ENCODE data around the gene CATSPERE. TPM values are rescaled to one million over a fixed set of nuclear protein-coding genes. Genes with fewer than 3 reads are reported as not detected.

CATSPERE gene
- total RNA-seq = under 1 TPM; 0.50 to 0.62 TPM

- peak; percentile 98 for ATAC-seq
- peak within 1 kb of the TSS; percentile 82 to 84 for H3K27ac Mint-ChIP-seq
- DNase-seq (ENCODE audit: low spot score in 2 of 2) = peak; percentile 72 to 89
- peaks cover 13 to 32% of the 10 kb centered on the region in 2 donors for H3K36me3 Mint-ChIP-seq
- peaks cover 7 to 12% of the 10 kb centered on the region in 2 donors for H3K9me3 Mint-ChIP-seq
These were observed at the start of gene CATSPERE for GRCh38 chr1:244461245-244462071. TSS of gene CATSPERE (plus strand) at chr1:244461273. CDS start at chr1:244461430, 157 bp downstream.

GRCh38 chr1:244412176-244412575 is 48.9 kb upstream of the CATSPERE start:
- no peak for DNase-seq (ENCODE audit: low spot score in 2 of 2)
- H3K9me3 Mint-ChIP-seq = peaks cover 4 to 5% of the 10 kb centered on the region in 2 donors
- peaks cover 34 to 80% of the 10 kb centered on the region in 2 donors for H3K36me3 Mint-ChIP-seq
- no peak for ATAC-seq
- H3K27ac Mint-ChIP-seq = peak overlapping the region in 1 of 2 donors; percentile 7

- DNase-seq (ENCODE audit: low spot score in 2 of 2) (no peak), ATAC-seq (peak; percentile 47 to 73)
- Mint-ChIP-seq H3K27ac (peak overlapping the region; percentile 2 to 58), H3K9me3 (no peaks in the 10 kb centered on the region), H3K36me3 (peaks cover 32 to 68% of the 10 kb centered on the region in 2 donors)
These were observed 47.3 kb upstream of the CATSPERE start for GRCh38 chr1:244413736-244414135.

- Mint-ChIP-seq H3K27ac (peak overlapping the region in 1 of 2 donors; percentile 65), H3K9me3 (no peaks in the 10 kb centered on the region), H3K36me3 (peaks cover 30 to 65% of the 10 kb centered on the region in 2 donors)
- ATAC-seq (no peak), DNase-seq (ENCODE audit: low spot score in 2 of 2) (no peak)
These were observed 46.5 kb upstream of the CATSPERE start for GRCh38 chr1:244414543-244414942.

- no peaks in the 10 kb centered on the region for H3K9me3 Mint-ChIP-seq
- no peak overlapping the region for H3K27ac Mint-ChIP-seq
- peaks cover 19 to 41% of the 10 kb centered on the region in 2 donors for H3K36me3 Mint-ChIP-seq
- DNase-seq (ENCODE audit: low spot score in 2 of 2) (no peak), ATAC-seq (no peak)
These were observed 42.0 kb upstream of the CATSPERE start for GRCh38 chr1:244419024-244419423.

- no peak for DNase-seq (ENCODE audit: low spot score in 2 of 2)
- no peak for ATAC-seq
- Mint-ChIP-seq H3K36me3 (peaks cover 21 to 33% of the 10 kb centered on the region in 2 donors), H3K27ac (no peak overlapping the region), H3K9me3 (no peaks in the 10 kb centered on the region)
These were observed 38.9 kb upstream of the CATSPERE start for GRCh38 chr1:244422174-244422573.

- DNase-seq (ENCODE audit: low spot score in 2 of 2) (no peak), ATAC-seq (no peak)
- no peaks in the 10 kb centered on the region for H3K9me3 Mint-ChIP-seq
- peaks cover 17 to 29% of the 10 kb centered on the region in 2 donors for H3K36me3 Mint-ChIP-seq
- peak overlapping the region in 1 of 2 donors; percentile 51 for H3K27ac Mint-ChIP-seq
These were observed 36.3 kb upstream of the CATSPERE start for GRCh38 chr1:244424649-244425334.

GRCh38 chr1:244427647-244428046 is 33.4 kb upstream of the CATSPERE start:
- Mint-ChIP-seq H3K27ac (no peak overlapping the region), H3K36me3 (peaks cover 17 to 33% of the 10 kb centered on the region in 2 donors), H3K9me3 (no peaks in the 10 kb centered on the region)
- DNase-seq (ENCODE audit: low spot score in 2 of 2) (no peak), ATAC-seq (no peak)

GRCh38 chr1:244429818-244430217 is 31.3 kb upstream of the CATSPERE start:
- no peak overlapping the region for H3K27ac Mint-ChIP-seq
- no peak for ATAC-seq
- DNase-seq (ENCODE audit: low spot score in 2 of 2) = no peak
- no peaks in the 10 kb centered on the region for H3K9me3 Mint-ChIP-seq
- H3K36me3 Mint-ChIP-seq = peaks cover 9 to 28% of the 10 kb centered on the region in 2 donors

GRCh38 chr1:244431166-244431565 is 29.9 kb upstream of the CATSPERE start:
- ATAC-seq = no peak
- DNase-seq (ENCODE audit: low spot score in 2 of 2) = no peak
- Mint-ChIP-seq H3K27ac (no peak overlapping the region), H3K9me3 (no peaks in the 10 kb centered on the region), H3K36me3 (peaks cover 14 to 29% of the 10 kb centered on the region in 2 donors)

GRCh38 chr1:244435562-244436205 is 25.4 kb upstream of the CATSPERE start:
- peaks cover 10 to 34% of the 10 kb centered on the region in 2 donors for H3K36me3 Mint-ChIP-seq

GRCh38 chr1:244436336-244437085 is 24.6 kb upstream of the CATSPERE start:
- Mint-ChIP-seq H3K27ac (peak overlapping the region; percentile 86 to 98), H3K36me3 (peaks cover 10 to 34% of the 10 kb centered on the region in 2 donors)

More at GRCh38 chr1:244435562-244436205, 25.4 kb upstream of the CATSPERE start:
- Mint-ChIP-seq H3K9me3 (no peaks in the 10 kb centered on the region), H3K27ac (peak overlapping the region; percentile 86 to 98)
- ATAC-seq (peak; percentile 83 to 91), DNase-seq (ENCODE audit: low spot score in 2 of 2) (peak in 1 of 2 donors; percentile 10)

GRCh38 chr1:244437086-244437468 is 24.0 kb upstream of the CATSPERE start:
- H3K27ac Mint-ChIP-seq = peak overlapping the region; percentile 72 to 86
- DNase-seq (ENCODE audit: low spot score in 2 of 2) = no peak

More at GRCh38 chr1:244436336-244437085, 24.6 kb upstream of the CATSPERE start:
- DNase-seq (ENCODE audit: low spot score in 2 of 2) (no peak), ATAC-seq (no peak)
- H3K9me3 Mint-ChIP-seq = no peaks in the 10 kb centered on the region

GRCh38 chr1:244439391-244440032 is 21.6 kb upstream of the CATSPERE start:
- peaks cover 10 to 31% of the 10 kb centered on the region in 2 donors for H3K36me3 Mint-ChIP-seq
- ATAC-seq = no peak
- DNase-seq (ENCODE audit: low spot score in 2 of 2) = no peak
- H3K9me3 Mint-ChIP-seq = no peaks in the 10 kb centered on the region
- no peak overlapping the region for H3K27ac Mint-ChIP-seq

More at GRCh38 chr1:244437086-244437468, 24.0 kb upstream of the CATSPERE start:
- no peaks in the 10 kb centered on the region for H3K9me3 Mint-ChIP-seq
- peaks cover 10 to 34% of the 10 kb centered on the region in 2 donors for H3K36me3 Mint-ChIP-seq
- ATAC-seq = no peak

- ATAC-seq (no peak), DNase-seq (ENCODE audit: low spot score in 2 of 2) (no peak)
- Mint-ChIP-seq H3K36me3 (peaks cover 4 to 17% of the 10 kb centered on the region in 2 donors), H3K9me3 (no peaks in the 10 kb centered on the region), H3K27ac (no peak overlapping the region)
These were observed 18.2 kb upstream of the CATSPERE start for GRCh38 chr1:244442850-244443249.

Measured in activated naive CD4-positive, alpha-beta T cell treated with anti-CD3 and anti-CD28 coated beads, Interleukin-2, amount 50 U/mL, for 72 hours (primary cell).